ENCODE results near the gene JADE1.

JADE1 gene

GRCh38 chr4:128880662-128881061 is 71.2 kb downstream of the JADE1 start:
- no peak for DNase-seq (ENCODE audit: low read depth)
- H3K4me3 ChIP-seq (ENCODE audit: low read depth, low read length): no peak overlapping the region
- no peak for TF ChIP-seq CTCF (IDR thresholded peaks at IDR 0.05; ENCODE audit: control insufficient read depth, extremely low read depth, insufficient read depth)

GRCh38 chr4:128904821-128905220 is 95.3 kb downstream of the JADE1 start:
- DNase-seq (ENCODE audit: low read depth): no peak
- no peak overlapping the region for H3K4me3 ChIP-seq (ENCODE audit: low read depth, low read length)
- no peak for TF ChIP-seq CTCF (IDR thresholded peaks at IDR 0.05; ENCODE audit: control insufficient read depth, extremely low read depth, insufficient read depth)

DNA sequence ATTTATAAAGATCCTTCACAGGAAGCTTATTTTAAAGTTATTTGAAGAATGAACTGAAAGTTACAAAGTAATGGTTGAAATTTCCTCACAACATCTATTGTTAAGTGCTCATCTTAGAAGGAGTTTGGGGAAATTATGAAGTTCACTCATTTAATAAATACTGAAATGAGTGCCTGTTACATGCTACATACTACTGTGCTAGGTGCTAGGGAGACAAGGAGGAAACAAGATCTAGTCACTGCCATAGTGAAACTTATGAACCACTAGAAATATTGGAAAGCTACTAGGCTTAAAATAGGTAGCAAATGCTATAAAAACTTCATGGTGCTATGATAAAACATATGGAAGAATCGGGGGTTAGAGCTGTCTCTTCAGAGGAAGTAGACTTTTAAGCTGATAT is 97.1 kb downstream of the JADE1 start:
- TF ChIP-seq CTCF (IDR thresholded peaks at IDR 0.05; ENCODE audit: control insufficient read depth, extremely low read depth, insufficient read depth): no peak
- H3K4me3 ChIP-seq (ENCODE audit: low read depth, low read length): no peak overlapping the region
- DNase-seq (ENCODE audit: low read depth): no peak

DNA sequence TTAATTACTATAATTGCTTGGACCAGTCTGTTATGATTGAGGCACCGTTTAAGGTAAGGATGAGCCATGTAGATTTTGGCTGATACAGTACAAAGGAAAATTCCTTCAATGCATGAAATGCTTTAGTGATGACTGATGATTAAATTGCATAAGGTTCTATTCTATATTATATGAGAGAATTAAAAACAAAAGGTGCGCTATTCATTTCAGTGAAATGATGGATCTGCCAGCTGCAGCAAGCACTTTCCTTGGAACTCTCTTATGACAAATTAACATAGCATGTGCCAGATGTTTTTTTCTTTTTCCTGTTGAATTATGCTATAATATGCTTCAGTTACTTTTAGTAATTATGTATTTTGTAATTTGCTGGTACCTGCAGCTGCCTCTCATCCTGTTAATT is 98.5 kb downstream of the JADE1 start:
- DNase-seq (ENCODE audit: low read depth): no peak
- TF ChIP-seq CTCF (IDR thresholded peaks at IDR 0.05; ENCODE audit: control insufficient read depth, extremely low read depth, insufficient read depth): no peak

GRCh38 chr4:128908735-128909134 is 99.2 kb downstream of the JADE1 start:
- DNase-seq (ENCODE audit: low read depth): peak; percentile 1

More for the DNA sequence above, 98.5 kb downstream of the JADE1 start:
- no peak overlapping the region for H3K4me3 ChIP-seq (ENCODE audit: low read depth, low read length)

GRCh38 chr4:128913228-128913627 is 103.7 kb downstream of the JADE1 start:
- DNase-seq (ENCODE audit: low read depth): no peak
- TF ChIP-seq CTCF (IDR thresholded peaks at IDR 0.05; ENCODE audit: control insufficient read depth, extremely low read depth, insufficient read depth): no peak
- no peak overlapping the region for H3K4me3 ChIP-seq (ENCODE audit: low read depth, low read length)

More at GRCh38 chr4:128908735-128909134, 99.2 kb downstream of the JADE1 start:
- TF ChIP-seq CTCF (IDR thresholded peaks at IDR 0.05; ENCODE audit: control insufficient read depth, extremely low read depth, insufficient read depth): no peak
- no peak overlapping the region for H3K4me3 ChIP-seq (ENCODE audit: low read depth, low read length)

GRCh38 chr4:128915544-128915943 is 106.0 kb downstream of the JADE1 start:
- H3K4me3 ChIP-seq (ENCODE audit: low read depth, low read length): no peak overlapping the region
- no peak for TF ChIP-seq CTCF (IDR thresholded peaks at IDR 0.05; ENCODE audit: control insufficient read depth, extremely low read depth, insufficient read depth)
- no peak for DNase-seq (ENCODE audit: low read depth)
